Endothelial cell of umbilical vein (primary cell): ENCODE results near the gene INS. TPM values are rescaled to one million over a fixed set of nuclear protein-coding genes. Genes with fewer than 3 reads are reported as not detected.

Experiments used
- BruUV-seq: library from RNA; stranded (reverse); fragments of 400-500 nt; replicated peaks from 2 replicates; lab custom pipeline; 2021; lab: Mats Ljungman, UMichigan
- CTCF ChIA-PET: fragments of 300-600, 350-600 bp; sonication (Branson Sonifier 250); formaldehyde crosslinking; loops from one replicate; lab custom pipeline; 2021; ENCODE audit warnings: antibody characterized with exemption, inconsistent platforms; lab: Charles Lee
- POLR2A ChIA-PET: fragments of 300-600, 350-600 bp; sonication (Branson Sonifier 250); formaldehyde crosslinking; loops from one replicate; lab custom pipeline; 2021; ENCODE audit warnings: antibody characterized with exemption, inconsistent platforms; lab: Charles Lee
- DNase-seq: peaks from one replicate; pipeline ENCODE4 v3.0.0-alpha.2; 2011; ENCODE audit warnings: low read depth, low spot score
- FAIRE-seq: peaks from 2 replicates; lab custom pipeline; 2011; peaks lifted over from hg19 to GRCh38; lab: Jason Lieb, UNC
- H2AFZ ChIP-seq: 2 replicates; pipeline ENCODE4 v1.6.0; 2012; ENCODE audit warnings: low read depth, low read length, control low read depth, inconsistent platforms
- H3K27ac ChIP-seq: 2 replicates; pipeline ENCODE4 v1.5.1; 2011; ENCODE audit warnings: low read depth, mild to moderate bottlenecking, control low read depth, low read length, moderate library complexity; ENCODE audit not compliant: insufficient read depth
- H3K27me3 ChIP-seq, 2 experiments: 2 replicates each; pipeline versions ENCODE4 v1.6.0 to v1.6.1; 2011; ENCODE audit warnings: low read length in 2 of 2, mixed read lengths in 1 of 2; ENCODE audit not compliant: control insufficient read depth in 2 of 2, insufficient read depth in 2 of 2
- H3K36me3 ChIP-seq, 2 experiments: 2 replicates in 1 of 2; 3 replicates in 1 of 2; pipeline ENCODE4 v1.5.1; 2011; ENCODE audit warnings: low read length in 2 of 2, mild to moderate bottlenecking in 1 of 2, moderate library complexity in 1 of 2; ENCODE audit not compliant: control insufficient read depth in 2 of 2, insufficient read depth in 2 of 2; ENCODE audit errors: extremely low read depth in 1 of 2
- H3K4me1 ChIP-seq: 3 replicates; pipeline ENCODE4 v1.5.1; 2011; ENCODE audit warnings: mild to moderate bottlenecking, low read length; ENCODE audit not compliant: control insufficient read depth, insufficient read depth; ENCODE audit errors: extremely low read depth
- H3K4me2 ChIP-seq: 2 replicates; pipeline ENCODE4 v1.6.1; 2011; ENCODE audit warnings: low read length, control low read depth, mixed read lengths; ENCODE audit not compliant: insufficient read depth
- H3K4me3 ChIP-seq, 3 experiments: fragments of 200-600 bp in 1 of 3; sonication (generic), shearing (Covaris generic) in 1 of 3; replicated peaks in 1 of 3; 2 replicates each; pipeline ENCODE4 v1.5.1; 2011 to 2016; ENCODE audit warnings: control low read depth in 3 of 3, low read length in 3 of 3, mild to moderate bottlenecking in 2 of 3, inconsistent platforms in 1 of 3, low read depth in 1 of 3, moderate library complexity in 1 of 3; ENCODE audit not compliant: insufficient read depth in 1 of 3
- H3K79me2 ChIP-seq: 2 replicates; pipeline ENCODE4 v1.6.0; 2012; ENCODE audit warnings: low read length, inconsistent platforms; ENCODE audit not compliant: control insufficient read depth, insufficient read depth
- H3K9ac ChIP-seq: replicated peaks from 2 replicates; pipeline ENCODE3; 2011; ENCODE audit warnings: low read length, control low read depth; ENCODE audit not compliant: insufficient read depth; ENCODE audit errors: extremely low read depth
- H3K9me1 ChIP-seq: replicated peaks from 3 replicates; pipeline ENCODE4 v1.6.0; 2011; ENCODE audit warnings: mild to moderate bottlenecking, low read length; ENCODE audit not compliant: control insufficient read depth, insufficient read depth; ENCODE audit errors: extremely low read depth
- H3K9me3 ChIP-seq: replicated peaks from 2 replicates; pipeline ENCODE4 v1.5.1; 2012; ENCODE audit warnings: low read length, inconsistent platforms; ENCODE audit not compliant: control insufficient read depth, insufficient read depth
- H4K20me1 ChIP-seq: replicated peaks from 2 replicates; pipeline ENCODE3; 2011; ENCODE audit warnings: mild to moderate bottlenecking, low read length; ENCODE audit not compliant: control insufficient read depth, insufficient read depth; ENCODE audit errors: extremely low read depth
- CTCF ChIP-seq, 2 donors: IDR thresholded peaks; 1 replicate in 1 of 2; 2 replicates in 1 of 2; pipeline ENCODE4 v1.5.1; 2011; ENCODE audit warnings: low read length in 2 of 2, mild to moderate bottlenecking in 2 of 2, moderate library complexity in 2 of 2, control low read depth in 1 of 2, inconsistent platforms in 1 of 2, low read depth in 1 of 2; ENCODE audit not compliant: insufficient read depth in 1 of 2; ENCODE audit errors: extremely low read depth in 1 of 2
- EZH2 ChIP-seq: IDR thresholded peaks from 2 replicates; pipeline ENCODE4 v1.6.1; 2012; ENCODE audit warnings: borderline replicate concordance, low read depth, mild to moderate bottlenecking, moderate library complexity, low read length, inconsistent platforms; ENCODE audit not compliant: severe bottlenecking
- FOS ChIP-seq: IDR thresholded peaks from 2 replicates; pipeline ENCODE4 v1.6.1; 2011; ENCODE audit warnings: mild to moderate bottlenecking, low read length, moderate library complexity, borderline replicate concordance; ENCODE audit not compliant: insufficient read depth
- GATA2 ChIP-seq: IDR thresholded peaks from 2 replicates; pipeline ENCODE4 v1.7.0; 2011; ENCODE audit warnings: low read depth, mild to moderate bottlenecking, moderate library complexity, mixed read lengths, low read length; ENCODE audit not compliant: insufficient read length, insufficient read depth
- JUN ChIP-seq: IDR thresholded peaks from 2 replicates; pipeline ENCODE4 v1.6.1; 2011; ENCODE audit warnings: borderline replicate concordance, low read depth; ENCODE audit not compliant: insufficient read length, insufficient read depth
- MAX ChIP-seq: IDR thresholded peaks from 2 replicates; pipeline ENCODE4 v1.6.1; 2011; ENCODE audit not compliant: insufficient read depth, insufficient read length
- MYC ChIP-seq: IDR thresholded peaks from one replicate; pipeline ENCODE4 v1.6.1; 2011; ENCODE audit warnings: mild to moderate bottlenecking, low read depth, low read length
- POLR2A ChIP-seq: IDR thresholded peaks from 2 replicates; pipeline ENCODE4 v1.6.1; 2012; ENCODE audit warnings: low read depth, mild to moderate bottlenecking, control low read depth, low read length
- POLR2AphosphoS5 ChIP-seq: IDR thresholded peaks from 2 replicates; pipeline ENCODE4 v1.6.1; 2012; ENCODE audit warnings: low read depth, mild to moderate bottlenecking, control low read depth, low read length, moderate library complexity; ENCODE audit not compliant: insufficient read depth
- dilution Hi-C: fragments of 300-500 bp; cut with MboI; formaldehyde crosslinking; loops from one replicate; pipeline ENCODE4 v1.15.0; 2019; ENCODE audit warnings: low sequenced_read_pairs; ENCODE audit not compliant: extremely low pct_ligation_motif_present
- intact Hi-C: fragments of 100-400 bp; cut with micrococcal nuclease; formaldehyde crosslinking; loops from one replicate; pipeline ENCODE4 v1.10.0; 2022
- polyA plus RNA-seq, 4 experiments: library from polyadenylated mRNA; depleted of rRNA in 3 of 4; stranded (reverse) in 3 of 4; unstranded in 1 of 4; fragments of >200 nt; gene quantifications; 2 replicates each; pipeline versions ENCODE4 v1.2.1 to v1.2.3, GENCODE V29; 2011 to 2012; ENCODE audit warnings: missing spikeins in 1 of 4
- total RNA-seq: library from RNA; stranded (reverse); gene quantifications from 2 replicates; pipeline ENCODE4 v1.2.3, GENCODE V29; 2021

Gene INS
- total and polyA plus RNA-seq, 2 donors (not counting 3 experiments of a cell fraction or from before 2014, with no cell fraction given), result not detected

GRCh38 chr11:2146051-2146450 is 15.0 kb downstream of the INS start:
- FAIRE-seq, result no peak
- no TSS peak for BruUV-seq
- dilution Hi-C loops, result no loop called here

More at GRCh38 chr11:2146051-2146450, 15.0 kb downstream of the INS start:
- TF ChIP-seq GATA2 (no peak), POLR2A (no peak), MAX (no peak), EZH2 (no peak), CTCF (IDR thresholded peaks at IDR 0.05; ENCODE audit: extremely low read depth in 1 of 2, insufficient read depth in 1 of 2, low read depth in 1 of 2, low read length in 2 of 2) (no peak), MYC (no peak), FOS (no peak), POLR2AphosphoS5 (no peak), JUN (no peak)
- Histone ChIP-seq H3K27me3 (peaks cover 56 to 68% of the 10 kb centered on the region in 2 experiments), H2AFZ (no peak overlapping the region), H4K20me1 (no peaks in the 10 kb centered on the region), H3K9ac (no peak overlapping the region), H3K9me1 (no peaks in the 10 kb centered on the region), H3K4me2 (no peak overlapping the region), H3K36me3 (no peaks in the 10 kb centered on the region), H3K9me3 (no peaks in the 10 kb centered on the region), H3K27ac (no peak overlapping the region), H3K79me2 (no peaks in the 10 kb centered on the region), H3K4me1 (no peaks in the 10 kb centered on the region), H3K4me3 (no peak overlapping the region)
- ChIA-PET POLR2A (no interaction called here), CTCF (interaction anchor here (0.6 to 12.2 kb wide), 6 partner anchors 10 to 452 kb away, joined by 3 to 868 read pairs (median 5); no protein-coding TSS in a partner anchor)
- intact Hi-C loops, result no loop called here
- DNase-seq, result no peak
